HG02840 (cell line): ENCODE data around the gene PALS2.
A peak's percentile ranks its signal among the peaks of the same experiment; 100 is the strongest.

Experiments
- ATAC-seq: cut with Tn5 transposase; IDR thresholded peaks from one replicate; pipeline ENCODE4 v1.9.1; 2021; ENCODE audit warnings: mild to moderate bottlenecking, moderate library complexity, moderate number of reproducible peaks; ENCODE audit not compliant: unreplicated experiment, low FRiP score

Gene PALS2, protein sequence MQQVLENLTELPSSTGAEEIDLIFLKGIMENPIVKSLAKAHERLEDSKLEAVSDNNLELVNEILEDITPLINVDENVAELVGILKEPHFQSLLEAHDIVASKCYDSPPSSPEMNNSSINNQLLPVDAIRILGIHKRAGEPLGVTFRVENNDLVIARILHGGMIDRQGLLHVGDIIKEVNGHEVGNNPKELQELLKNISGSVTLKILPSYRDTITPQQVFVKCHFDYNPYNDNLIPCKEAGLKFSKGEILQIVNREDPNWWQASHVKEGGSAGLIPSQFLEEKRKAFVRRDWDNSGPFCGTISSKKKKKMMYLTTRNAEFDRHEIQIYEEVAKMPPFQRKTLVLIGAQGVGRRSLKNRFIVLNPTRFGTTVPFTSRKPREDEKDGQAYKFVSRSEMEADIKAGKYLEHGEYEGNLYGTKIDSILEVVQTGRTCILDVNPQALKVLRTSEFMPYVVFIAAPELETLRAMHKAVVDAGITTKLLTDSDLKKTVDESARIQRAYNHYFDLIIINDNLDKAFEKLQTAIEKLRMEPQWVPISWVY

GRCh38 chr7:24572997-24573553 is at the start of gene PALS2:
TSS of gene PALS2 (plus strand) at chr7:24573452. CDS start at chr7:24623668, 50,216 bp downstream.
- ATAC-seq = peak; percentile 45

DNA sequence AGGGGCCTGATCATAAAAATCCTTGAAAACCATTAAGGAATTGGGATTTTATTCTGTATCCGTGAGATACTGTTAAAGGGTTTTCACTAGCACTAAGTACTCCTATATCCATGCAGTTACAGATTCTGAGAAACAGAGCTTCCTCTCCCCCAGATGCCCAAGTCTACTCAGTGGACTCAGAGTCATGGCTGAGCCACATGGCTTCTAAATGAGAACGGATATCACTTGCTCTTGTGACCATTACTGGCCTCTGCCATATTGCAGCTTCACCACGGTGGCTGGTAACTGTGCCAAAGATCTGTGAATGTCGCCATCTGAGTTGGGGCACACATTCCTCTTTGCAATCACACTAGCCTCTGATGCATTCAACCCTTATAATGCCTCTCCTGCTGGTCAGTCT is 42.0 kb upstream of the PALS2 start:
- ATAC-seq = no peak

DNA sequence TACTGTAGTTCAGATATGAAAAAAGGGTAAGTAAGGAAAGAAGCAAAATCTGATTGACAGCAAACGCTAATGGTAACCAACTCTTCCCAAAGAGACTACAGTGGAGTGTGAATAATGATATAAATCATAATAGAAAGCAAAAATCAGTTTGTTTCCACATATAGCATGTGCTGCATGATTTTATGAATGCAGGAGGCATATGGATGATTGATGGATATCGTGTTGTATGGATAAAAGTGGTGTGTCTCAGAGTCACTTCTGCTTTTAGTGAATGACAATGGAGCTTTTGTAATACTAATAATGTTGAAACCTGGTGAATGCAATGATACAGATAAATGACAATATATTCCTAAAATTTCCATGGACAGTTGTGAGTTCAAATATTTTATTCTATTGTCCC is 36.6 kb upstream of the PALS2 start:
- ATAC-seq = no peak

DNA sequence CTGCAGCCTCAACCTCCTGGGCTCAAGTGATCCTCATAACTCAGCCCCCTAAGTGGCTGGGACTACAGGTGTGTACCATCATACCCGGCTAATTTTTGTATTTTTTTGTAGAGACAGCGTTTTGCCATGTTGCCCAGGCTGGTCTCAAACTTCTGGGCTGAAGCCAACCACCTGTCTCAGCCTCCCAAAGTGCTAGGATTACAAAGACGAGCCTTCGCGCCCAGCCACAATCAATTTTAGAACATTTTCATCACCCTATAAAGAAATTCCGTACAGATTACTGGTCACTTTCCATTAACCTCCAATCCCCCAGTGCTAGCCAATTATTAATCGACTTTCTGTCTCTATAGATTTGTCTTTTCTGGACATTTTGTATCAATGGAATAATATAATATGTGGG is 32.3 kb upstream of the PALS2 start:
- no peak for ATAC-seq

DNA sequence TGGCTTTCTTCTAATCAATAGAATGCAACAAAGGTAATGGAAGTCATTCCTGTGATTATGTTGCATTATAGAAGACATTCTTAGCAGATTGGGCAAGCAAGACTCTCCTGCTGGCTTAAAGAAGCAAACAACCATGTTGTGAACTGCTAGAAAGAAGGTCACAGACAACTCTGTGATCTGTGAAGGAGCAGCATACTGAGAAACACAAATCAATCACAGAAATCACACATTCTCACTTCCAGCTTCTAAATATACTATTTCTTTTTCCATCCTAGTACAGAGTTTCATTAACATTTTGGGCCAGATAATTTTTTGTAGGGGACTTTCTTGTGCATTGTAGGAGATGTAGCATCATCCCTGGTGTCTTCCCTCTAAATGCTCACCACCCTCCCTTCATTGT is 28.0 kb upstream of the PALS2 start:
- ATAC-seq = no peak

DNA sequence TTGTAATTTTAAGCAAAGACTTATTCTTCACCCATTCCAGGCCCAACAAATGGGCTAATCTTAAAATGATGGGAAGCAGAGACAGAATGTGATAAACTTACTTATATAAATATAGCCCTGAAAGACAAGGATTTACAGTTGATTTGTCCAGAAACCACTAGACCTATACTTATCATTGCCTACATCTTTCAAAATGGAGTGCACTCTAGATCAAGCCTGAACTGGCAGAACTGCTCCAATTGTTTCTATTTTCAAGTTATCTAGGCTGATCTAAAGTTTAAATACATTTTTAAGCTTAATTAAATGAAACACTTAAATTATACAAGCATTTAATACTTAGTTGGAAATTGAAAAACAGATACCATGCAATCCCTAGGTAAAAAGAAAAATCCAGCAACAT is 24.9 kb upstream of the PALS2 start:
- ATAC-seq = no peak

DNA sequence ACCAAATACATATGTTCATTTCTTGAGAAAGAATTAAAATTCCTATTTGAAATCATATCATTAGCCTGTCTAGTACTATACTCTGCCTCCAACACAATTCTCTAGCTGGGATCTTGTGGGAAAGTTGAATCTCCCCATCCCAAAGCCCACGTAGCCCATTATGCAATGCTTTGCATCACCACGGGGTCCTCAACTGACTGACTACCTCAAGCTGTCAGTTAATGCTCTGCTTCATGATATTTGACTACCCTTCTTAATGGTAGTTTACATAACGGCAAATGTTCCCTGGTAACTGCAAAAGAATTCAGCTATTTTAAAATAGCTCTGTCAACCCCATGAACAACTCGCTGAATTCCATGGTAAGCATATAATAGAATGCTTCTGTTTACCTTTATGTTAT is 23.3 kb upstream of the PALS2 start:
- ATAC-seq = no peak

DNA sequence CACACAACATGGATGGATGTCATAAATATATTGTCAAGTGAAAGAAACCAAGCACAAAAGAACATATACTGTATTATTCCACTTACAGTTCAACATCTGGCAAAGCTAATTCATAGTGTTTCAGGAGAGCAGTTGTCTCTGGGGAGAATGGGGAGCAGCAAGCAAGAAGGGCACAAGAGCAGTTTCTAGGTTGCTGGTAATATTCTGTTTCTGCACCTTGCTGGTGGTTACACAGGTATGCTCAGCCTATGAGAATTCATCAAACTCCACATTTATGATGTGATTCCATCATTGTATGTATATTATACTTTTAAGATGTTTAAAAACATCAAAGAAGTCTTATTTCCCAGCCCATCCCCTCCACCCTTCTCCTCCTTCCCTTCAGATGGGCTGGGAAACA is 18.1 kb upstream of the PALS2 start:
- ATAC-seq = no peak

GRCh38 chr7:24555719-24556118 is 17.5 kb upstream of the PALS2 start:
- ATAC-seq = no peak

DNA sequence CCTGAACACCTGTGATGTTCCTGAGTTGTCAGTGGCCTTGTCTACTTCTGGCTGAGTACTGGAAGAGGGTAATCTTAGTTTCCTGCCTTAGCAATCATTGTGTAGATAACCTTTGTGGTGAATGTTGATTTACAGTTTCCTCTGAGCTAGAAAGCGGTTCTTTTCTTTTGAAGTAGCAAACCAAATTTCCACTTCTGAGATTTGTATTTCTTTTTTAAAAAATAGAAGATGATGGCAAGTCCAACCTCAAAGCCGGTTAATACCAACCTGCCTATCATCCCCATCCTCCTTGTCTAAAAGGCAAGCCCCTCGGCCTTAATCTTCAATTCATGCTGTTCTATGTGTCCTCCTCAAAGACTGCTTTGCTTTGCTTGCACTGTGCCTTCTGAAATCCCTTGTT is 12.5 kb upstream of the PALS2 start:
- ATAC-seq = no peak

GRCh38 chr7:24566274-24566673 is 7.0 kb upstream of the PALS2 start:
- no peak for ATAC-seq

DNA sequence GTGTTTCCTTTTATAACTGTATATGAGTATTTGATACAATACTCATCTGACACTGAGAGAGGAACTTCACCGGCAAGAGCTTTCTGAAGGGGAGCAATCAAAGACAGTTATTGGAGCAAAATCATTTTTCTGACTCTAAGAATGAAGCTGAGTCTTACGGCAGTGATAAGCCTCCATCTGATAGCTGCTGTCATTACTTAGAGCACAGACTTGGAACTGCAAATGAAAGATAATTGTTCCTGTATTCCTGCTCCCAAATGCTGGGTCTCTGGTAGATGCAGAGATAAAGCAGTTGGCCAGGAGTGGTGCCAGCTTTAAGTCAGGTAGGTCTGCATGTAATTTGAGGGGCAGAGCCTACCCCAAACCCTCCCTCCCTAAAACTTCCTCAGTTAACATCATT is 2.3 kb upstream of the PALS2 start:
- no peak for ATAC-seq

DNA sequence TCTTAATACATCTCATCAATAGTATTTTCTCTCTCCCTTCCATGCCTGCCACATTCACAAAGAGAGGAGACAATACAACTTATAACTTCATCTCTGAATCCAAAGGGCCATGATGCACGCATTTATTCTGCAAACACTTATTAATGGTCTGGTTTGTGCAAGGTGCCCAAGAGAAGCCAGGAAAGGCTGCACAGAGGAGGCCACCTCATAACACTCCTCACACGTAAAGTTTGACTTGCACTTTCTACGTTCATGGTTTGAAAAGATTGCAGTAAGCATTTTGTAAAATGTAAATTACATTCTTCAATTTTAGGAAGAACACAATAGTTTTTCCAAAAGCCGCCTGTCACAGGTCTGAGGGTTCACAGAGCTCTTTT is 1.2 kb upstream of the PALS2 start:
- ATAC-seq = no peak

- no peak for ATAC-seq
Observed at GRCh38 chr7:24572393-24572996, 757 bp upstream of the PALS2 start.

DNA sequence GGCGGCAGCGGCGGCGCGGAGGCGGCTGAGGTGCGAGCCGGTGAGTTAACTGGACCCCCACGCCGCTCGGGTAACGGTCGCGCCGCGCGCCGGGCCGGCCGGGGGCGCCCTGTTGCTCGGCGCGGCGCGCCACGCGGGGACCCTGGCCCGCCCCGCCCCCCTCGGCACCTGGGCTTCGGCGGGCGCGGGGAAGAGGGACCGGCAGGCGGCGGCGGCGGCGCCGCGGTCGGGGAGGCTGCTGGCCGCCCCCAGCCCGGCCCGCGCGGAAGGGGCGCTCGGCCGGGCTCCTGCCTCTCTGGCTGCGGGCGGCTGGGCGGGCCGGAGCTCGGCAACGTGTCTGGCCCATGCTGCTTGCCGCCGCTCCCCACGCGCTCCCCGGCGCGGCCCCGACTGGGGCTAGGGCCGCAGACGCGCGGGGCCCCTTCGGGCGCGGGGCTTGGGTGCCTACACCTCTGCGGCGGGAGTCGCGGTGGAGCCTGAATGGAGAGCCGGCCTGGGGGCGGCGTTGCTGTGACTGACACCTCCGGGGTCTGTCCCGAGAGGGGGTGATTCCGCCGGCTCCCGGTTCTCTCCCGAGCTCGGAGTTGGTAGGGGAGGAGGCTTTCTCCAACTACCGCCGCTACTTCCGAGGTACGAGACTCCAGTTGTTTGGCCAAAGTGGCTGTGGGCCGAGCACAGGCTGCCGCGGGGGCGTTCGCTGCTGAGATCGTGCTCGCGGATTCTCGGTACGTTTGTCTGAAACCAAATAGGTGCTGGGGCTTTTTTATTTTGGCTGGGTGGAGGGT is 494 bp downstream of the PALS2 start:
- ATAC-seq = peak; percentile 30

DNA sequence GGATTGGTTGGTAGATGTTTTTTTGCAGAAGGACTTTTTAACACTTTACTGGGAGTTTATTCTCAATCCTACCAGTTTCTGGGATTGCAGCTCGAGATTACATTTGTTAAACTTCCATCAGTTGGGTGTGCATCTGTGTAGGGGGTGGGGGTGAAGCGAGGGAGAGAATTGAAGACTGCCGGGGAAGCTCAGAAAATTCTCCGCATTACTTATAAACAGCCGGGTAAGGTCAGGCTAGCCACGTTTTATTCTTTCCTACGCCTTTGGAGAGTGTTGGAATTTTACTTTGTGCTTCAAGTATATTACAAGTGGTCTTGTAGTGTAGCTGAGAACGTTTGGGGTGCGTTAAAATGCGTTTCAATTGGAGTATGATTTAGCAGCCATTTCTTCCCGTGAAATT is 1.1 kb downstream of the PALS2 start:
- no peak for ATAC-seq

GRCh38 chr7:24574950-24575349 is 1.7 kb downstream of the PALS2 start:
- no peak for ATAC-seq

GRCh38 chr7:24576171-24577025 is 3.1 kb downstream of the PALS2 start:
- ATAC-seq = no peak

- ATAC-seq = no peak
Observed at GRCh38 chr7:24578052-24578451, 4.8 kb downstream of the PALS2 start.
